Mesenchymal stem cell (in vitro differentiated cells and primary cell): Measurements from ENCODE around the gene RGL2.

ENCODE experiments used
- DNase-seq: peaks from one replicate; pipeline ENCODE4 v3.0.0-alpha.2; 2013
- H2AFZ ChIP-seq: one replicate; pipeline ENCODE4 v1.6.1; 2013; ENCODE audit warnings: low read depth, mild to moderate bottlenecking, control low read depth, inconsistent platforms, low read length, moderate library complexity
- H2AK5ac ChIP-seq: 2 replicates; pipeline ENCODE4 v1.6.1; 2013; ENCODE audit warnings: low read length, moderate library complexity, mild to moderate bottlenecking, inconsistent platforms; ENCODE audit not compliant: severe bottlenecking
- H2BK120ac ChIP-seq: one replicate; pipeline ENCODE4 v1.6.1; 2013; ENCODE audit warnings: low read depth, mild to moderate bottlenecking, inconsistent platforms, low read length, moderate library complexity
- H2BK12ac ChIP-seq, 2 experiments: one replicate each; pipeline ENCODE4 v1.6.1; 2013; ENCODE audit warnings: inconsistent platforms in 2 of 2, low read length in 2 of 2, mild to moderate bottlenecking in 2 of 2, moderate library complexity in 2 of 2, control low read depth in 1 of 2
- H2BK15ac ChIP-seq: one replicate; pipeline ENCODE4 v1.6.1; 2013; ENCODE audit warnings: mild to moderate bottlenecking, low read depth, inconsistent platforms; ENCODE audit not compliant: poor library complexity, severe bottlenecking
- H2BK5ac ChIP-seq: 2 replicates; pipeline ENCODE4 v1.6.1; 2013; ENCODE audit warnings: low read depth, mild to moderate bottlenecking, low read length, control low read depth, inconsistent platforms; ENCODE audit not compliant: poor library complexity, severe bottlenecking
- H3K14ac ChIP-seq, 2 experiments: one replicate each; pipeline ENCODE4 v1.6.1; 2013; ENCODE audit warnings: inconsistent platforms in 2 of 2, low read length in 2 of 2, control low read depth in 1 of 2, mild to moderate bottlenecking in 1 of 2, moderate library complexity in 1 of 2
- H3K18ac ChIP-seq, 2 experiments: one replicate each; pipeline ENCODE4 v1.6.1; 2013; ENCODE audit warnings: inconsistent platforms in 2 of 2, low read length in 2 of 2, control low read depth in 1 of 2, low read depth in 1 of 2, mild to moderate bottlenecking in 1 of 2
- H3K23ac ChIP-seq, 2 experiments: one replicate each; pipeline ENCODE4 v1.6.1; 2013; ENCODE audit warnings: inconsistent platforms in 2 of 2, low read length in 2 of 2, mild to moderate bottlenecking in 2 of 2, moderate library complexity in 2 of 2, control low read depth in 1 of 2
- H3K27ac ChIP-seq: 2 replicates; pipeline ENCODE4 v1.5.1; 2013; ENCODE audit warnings: mild to moderate bottlenecking, moderate library complexity, low read length, control low read depth, inconsistent platforms; ENCODE audit not compliant: poor library complexity, severe bottlenecking
- H3K27me3 ChIP-seq, 2 experiments: 2 replicates each; pipeline versions ENCODE4 v1.6.1 to v1.7.0; 2013; ENCODE audit warnings: low read length in 2 of 2, mild to moderate bottlenecking in 2 of 2, moderate library complexity in 2 of 2, control low read depth in 1 of 2, inconsistent platforms in 1 of 2; ENCODE audit not compliant: control insufficient read depth in 1 of 2, insufficient read depth in 1 of 2
- H3K36me3 ChIP-seq, 2 experiments: 2 replicates each; pipeline versions ENCODE4 v1.6.1 to v1.7.0; 2013; ENCODE audit warnings: low read length in 2 of 2, control low read depth in 1 of 2, inconsistent platforms in 1 of 2, low read depth in 1 of 2, mild to moderate bottlenecking in 1 of 2; ENCODE audit not compliant: insufficient read depth in 2 of 2, control insufficient read depth in 1 of 2
- H3K4ac ChIP-seq, 2 experiments: one replicate each; pipeline ENCODE4 v1.6.1; 2013; ENCODE audit warnings: inconsistent platforms in 2 of 2, low read length in 2 of 2, mild to moderate bottlenecking in 2 of 2, moderate library complexity in 2 of 2, control low read depth in 1 of 2, low read depth in 1 of 2
- H3K4me1 ChIP-seq: 2 replicates; pipeline ENCODE4 v1.6.1; 2013; ENCODE audit warnings: low read depth, low read length, control low read depth; ENCODE audit not compliant: control insufficient read depth, insufficient read depth
- H3K4me2 ChIP-seq: 2 replicates; pipeline ENCODE4 v1.6.1; 2013; ENCODE audit warnings: low read length, mild to moderate bottlenecking, inconsistent platforms; ENCODE audit not compliant: poor library complexity, severe bottlenecking
- H3K4me3 ChIP-seq, 2 experiments: 2 replicates each; pipeline versions ENCODE4 v1.5.1 to v1.7.0; 2013; ENCODE audit warnings: low read length in 2 of 2, mild to moderate bottlenecking in 2 of 2, control low read depth in 1 of 2, low read depth in 1 of 2; ENCODE audit not compliant: insufficient read depth in 1 of 2
- H3K79me1 ChIP-seq: replicated peaks from 2 replicates; pipeline ENCODE4 v1.6.1; 2013; ENCODE audit warnings: mild to moderate bottlenecking, control low read depth, low read length, inconsistent platforms; ENCODE audit not compliant: poor library complexity, severe bottlenecking
- H3K9ac ChIP-seq: 2 replicates; pipeline ENCODE4 v1.7.0; 2013; ENCODE audit warnings: mild to moderate bottlenecking, low read length, moderate library complexity
- H3K9me3 ChIP-seq: 2 replicates; pipeline ENCODE4 v1.7.0; 2013; ENCODE audit warnings: mild to moderate bottlenecking, low read length; ENCODE audit not compliant: control insufficient read depth
- H4K8ac ChIP-seq: one replicate; pipeline ENCODE4 v1.6.1; 2013; ENCODE audit warnings: inconsistent platforms, mild to moderate bottlenecking, low read length, moderate library complexity
- H4K91ac ChIP-seq: one replicate; pipeline ENCODE4 v1.6.1; 2013; ENCODE audit warnings: mild to moderate bottlenecking, low read length, inconsistent platforms
- WGBS: methylation state at CpG from one replicate; pipeline ENCODE4 v1.1.7; 2013; ENCODE audit warnings: mixed read lengths; 5-methylcytosine and 5-hydroxymethylcytosine counted together

The RGL2 gene

DNA sequence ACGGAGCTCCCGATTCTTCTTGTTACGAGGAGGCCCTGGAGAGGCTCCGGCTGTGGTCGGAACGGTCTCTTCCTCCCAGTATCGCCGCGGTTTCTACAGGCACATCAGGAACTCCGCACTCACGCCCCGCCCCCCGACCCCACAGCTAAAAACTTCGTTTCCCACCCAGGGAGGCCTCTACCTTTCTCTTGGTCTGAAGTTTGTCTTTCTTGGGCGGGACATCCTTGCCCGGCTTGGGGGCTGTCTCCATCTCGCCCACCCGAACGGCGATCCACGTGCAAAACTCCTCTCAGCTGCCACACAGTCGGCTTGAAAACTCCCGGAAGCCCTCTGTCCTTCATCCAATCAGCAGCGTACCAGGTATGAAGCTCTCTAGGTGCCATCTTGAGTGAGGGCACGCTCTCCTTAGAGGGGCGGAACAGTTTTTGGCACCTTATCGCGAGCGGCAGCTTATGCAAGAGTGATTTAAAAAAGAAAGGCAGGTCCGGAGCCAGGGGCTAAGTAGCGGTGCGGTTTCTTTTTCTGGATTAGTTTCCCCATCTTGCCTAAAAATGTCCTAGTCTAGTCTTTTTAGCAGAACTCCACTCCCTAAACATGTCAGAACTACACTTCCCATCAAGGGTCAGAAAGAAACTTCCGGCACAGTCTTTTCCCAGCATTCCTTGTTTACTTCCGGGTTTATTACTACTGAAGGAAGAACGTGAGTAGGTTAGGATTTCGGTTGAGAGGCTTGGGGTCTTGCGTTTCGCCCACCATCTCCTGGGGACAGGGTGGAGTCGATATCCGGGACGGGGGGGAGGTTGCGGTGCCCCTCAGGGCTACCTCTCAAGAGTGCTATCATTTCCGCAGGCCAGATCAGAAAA is 9.6 kb downstream of the RGL2 start, which contains the start of the genes PFDN6 and WDR46:
TSS of gene PFDN6 (plus strand) at position 681 of the 863 bp plus-strand sequence. CDS start 256 bp downstream, outside the sequence.
TSS of gene WDR46 (minus strand) at position 319 of the 863 bp plus-strand sequence. CDS start at position 250, 69 bp downstream.
- H2BK15ac ChIP-seq: no peak within 1 kb of the TSS
- H3K27me3 ChIP-seq: no peaks in the 10 kb centered on the region
- H4K91ac ChIP-seq: peak within 1 kb of the TSS; percentile 66
- peaks cover 15% of the 10 kb centered on the region for H3K4me1 ChIP-seq
- peak; percentile 96 for DNase-seq
- H4K8ac ChIP-seq: peak within 1 kb of the TSS; percentile 21
- no peak within 1 kb of the TSS for H3K23ac ChIP-seq
- peaks cover 37% of the 10 kb centered on the region for H3K79me1 ChIP-seq
- peak within 1 kb of the TSS; percentile 15 for H2BK5ac ChIP-seq
- peak within 1 kb of the TSS; percentile 59 for H3K27ac ChIP-seq
- H3K14ac ChIP-seq: peak within 1 kb of the TSS in 1 of 2 experiments; percentile 69
- H2AFZ ChIP-seq: peak within 1 kb of the TSS; percentile 90
- no peak within 1 kb of the TSS for H2BK12ac ChIP-seq
- H2AK5ac ChIP-seq: no peak within 1 kb of the TSS
- no peak within 1 kb of the TSS for H2BK120ac ChIP-seq
- peak within 1 kb of the TSS; percentile 96 for H3K9ac ChIP-seq
- H3K4me3 ChIP-seq: peak within 1 kb of the TSS; percentile 73 to 97
- H3K4me2 ChIP-seq: peak within 1 kb of the TSS; percentile 78
- H3K18ac ChIP-seq: peak within 1 kb of the TSS; percentile 52 to 63
- WGBS: under 1% methylated on average over 42 of the region's 43 CpGs
- peak within 1 kb of the TSS; percentile 9 to 57 for H3K4ac ChIP-seq
- H3K9me3 ChIP-seq: no peaks in the 10 kb centered on the region
- peaks cover 45 to 74% of the 10 kb centered on the region in 2 experiments for H3K36me3 ChIP-seq

DNA sequence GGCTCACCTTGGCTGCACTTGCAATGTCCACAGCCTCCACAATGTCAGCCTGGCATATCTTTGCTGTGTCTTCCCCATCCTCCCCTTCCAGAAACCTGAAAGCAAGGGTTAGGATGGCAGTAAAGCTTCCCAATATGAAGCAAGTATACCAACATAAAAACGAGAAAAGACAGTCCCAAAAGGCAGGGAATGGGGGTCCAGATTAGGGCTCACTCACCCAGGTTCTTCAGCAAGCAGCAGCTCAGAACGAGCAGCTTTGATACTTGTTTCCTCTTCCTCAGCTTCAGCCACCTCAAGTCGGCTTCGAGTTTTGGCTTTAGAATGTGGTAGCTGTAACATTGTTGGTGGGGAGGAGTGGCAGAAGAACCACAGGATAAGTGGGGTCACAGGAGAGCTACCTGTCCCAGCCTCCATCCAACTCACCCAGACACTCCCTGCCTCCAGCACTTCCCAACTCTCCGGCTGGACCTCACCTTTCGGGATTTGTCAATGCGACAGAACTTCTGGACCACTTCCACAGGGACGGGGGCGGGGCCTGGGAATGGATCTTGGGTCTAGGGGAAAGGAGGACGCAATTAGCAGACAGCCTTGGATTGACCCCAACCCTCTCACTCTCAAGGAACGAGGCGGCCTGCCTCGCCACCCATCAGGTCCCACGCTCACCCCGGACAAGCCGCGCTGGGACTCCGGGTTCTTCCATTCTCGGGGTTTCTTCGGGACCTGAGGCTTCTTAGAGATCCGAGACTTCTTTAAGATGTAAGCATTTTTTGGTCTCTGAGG is 10.4 kb downstream of the RGL2 start:
- DNase-seq: no peak
- no peak overlapping the region for H3K27ac ChIP-seq

DNA sequence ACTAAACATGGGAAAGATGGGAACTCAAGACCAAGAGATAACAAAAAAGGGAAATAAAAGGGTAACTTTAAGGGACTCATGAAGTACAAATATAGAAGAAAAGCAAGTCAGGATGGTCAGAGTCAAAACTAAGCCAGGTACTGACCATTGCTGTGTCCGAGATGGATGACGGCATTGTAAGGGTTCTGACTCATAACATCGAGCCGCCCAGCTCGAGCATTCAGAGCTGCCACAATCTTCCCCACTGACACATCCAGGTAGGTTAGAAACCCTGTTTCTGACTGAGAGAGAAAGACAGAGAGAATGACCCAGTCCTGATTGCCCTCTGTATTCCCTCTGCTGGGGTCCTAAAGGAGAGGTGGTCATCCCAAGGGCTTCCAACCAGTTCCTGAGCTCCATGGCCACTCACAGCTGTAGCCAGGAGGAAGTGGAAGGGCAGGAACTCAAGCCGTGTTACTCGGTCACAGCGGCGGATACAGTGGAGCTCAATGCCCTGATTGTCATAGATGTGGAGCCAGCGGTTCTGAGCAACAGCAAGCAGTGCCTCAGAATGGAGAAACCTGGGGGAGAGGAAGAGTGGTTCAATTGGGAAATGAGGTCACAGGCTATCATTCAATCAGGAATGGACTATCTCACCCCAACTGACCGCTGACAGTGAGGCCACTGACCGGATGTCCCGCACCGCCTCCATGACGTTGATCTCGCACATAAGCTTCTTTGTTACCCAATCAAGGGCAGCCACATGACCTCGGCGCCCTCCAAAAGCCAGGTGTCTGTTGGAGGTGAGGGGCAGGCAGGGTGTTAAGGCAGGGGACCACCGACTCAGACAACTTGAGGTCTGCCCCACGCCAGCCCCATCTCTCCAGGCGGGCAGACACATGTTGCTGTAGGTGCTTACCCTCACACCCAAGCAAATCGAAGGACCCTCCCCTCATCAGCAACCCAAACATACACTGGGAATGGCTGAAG is 11.5 kb downstream of the RGL2 start:
- Histone ChIP-seq H2AK5ac (no peak overlapping the region), H3K27ac (no peak overlapping the region), H2BK12ac (no peak overlapping the region), H3K4me3 (peak overlapping the region in 1 of 2 experiments; percentile 97), H3K18ac (no peak overlapping the region), H3K27me3 (no peaks in the 10 kb centered on the region), H3K4me1 (peaks cover 13% of the 10 kb centered on the region), H3K4me2 (no peak overlapping the region), H3K79me1 (peaks cover 40% of the 10 kb centered on the region), H3K23ac (no peak overlapping the region), H3K9ac (peak overlapping the region; percentile 96), H3K9me3 (no peaks in the 10 kb centered on the region), H2BK5ac (no peak overlapping the region), H3K36me3 (peaks cover 47 to 72% of the 10 kb centered on the region in 2 experiments), H4K91ac (no peak overlapping the region), H2BK15ac (no peak overlapping the region), H2AFZ (no peak overlapping the region), H3K4ac (no peak overlapping the region), H3K14ac (no peak overlapping the region), H4K8ac (no peak overlapping the region), H2BK120ac (no peak overlapping the region)
- WGBS: 96% methylated on average over 18 of the region's 22 CpGs
- DNase-seq: no peak

More for the DNA sequence above, 10.4 kb downstream of the RGL2 start:
- H2BK12ac ChIP-seq: no peak overlapping the region
- peak overlapping the region; percentile 73 to 97 for H3K4me3 ChIP-seq
- H3K9ac ChIP-seq: peak overlapping the region; percentile 96
- H2BK5ac ChIP-seq: peak overlapping the region; percentile 15
- no peak overlapping the region for H3K14ac ChIP-seq
- peaks cover 15% of the 10 kb centered on the region for H3K4me1 ChIP-seq
- H3K79me1 ChIP-seq: peaks cover 36% of the 10 kb centered on the region
- no peak overlapping the region for H3K18ac ChIP-seq
- H3K4me2 ChIP-seq: peak overlapping the region; percentile 73
- H3K36me3 ChIP-seq: peaks cover 47 to 74% of the 10 kb centered on the region in 2 experiments
- no peak overlapping the region for H2AK5ac ChIP-seq
- no peak overlapping the region for H2AFZ ChIP-seq
- H2BK120ac ChIP-seq: no peak overlapping the region
- H3K9me3 ChIP-seq: no peaks in the 10 kb centered on the region
- H4K8ac ChIP-seq: peak overlapping the region; percentile 9
- H3K4ac ChIP-seq: peak overlapping the region in 1 of 2 experiments; percentile 43
- no peak overlapping the region for H2BK15ac ChIP-seq
- 20% methylated on average over 13 of the region's 21 CpGs for WGBS
- no peak overlapping the region for H3K23ac ChIP-seq
- H3K27me3 ChIP-seq: no peaks in the 10 kb centered on the region
- peak overlapping the region; percentile 31 for H4K91ac ChIP-seq
